DND-41 (cell line): ENCODE results near the gene TMEM231.
"Not testable (repeated sequence)": the region's sequence is repeated elsewhere in the genome, so short reads cannot be mapped to it uniquely, and the experiment has no call there.

Source experiments
- CTCF ChIP-seq: IDR thresholded peaks from 2 replicates; pipeline ENCODE4 v1.5.1; 2012; ENCODE audit warnings: borderline replicate concordance, low read length, moderate library complexity, mild to moderate bottlenecking; ENCODE audit not compliant: poor library complexity, severe bottlenecking; ENCODE audit errors: extremely low read depth
- EZH2 ChIP-seq: IDR thresholded peaks from 3 replicates; pipeline ENCODE4 v1.6.1; 2012; ENCODE audit warnings: borderline replicate concordance, low read depth, mild to moderate bottlenecking, moderate library complexity, low read length, inconsistent platforms; ENCODE audit not compliant: severe bottlenecking

- TF ChIP-seq CTCF, EZH2: not testable (repeated sequence)
Measured at GRCh38 chr16:75548456-75548855, 7.6 kb downstream of the TMEM231 start.
